IMR-90 (cell line): ENCODE data around the gene DSCAML1. TPM values are rescaled to one million over a fixed set of nuclear protein-coding genes. Genes with fewer than 3 reads are reported as not detected.

Experiments
- ATAC-seq: fragments of 200-7000 bp; cut with Tn5 transposase; 2 replicates; pipeline ENCODE4 v1.9.1; 2020; ENCODE audit warnings: low read depth, mild to moderate bottlenecking, moderate library complexity
- BruUV-seq: library from RNA; stranded (reverse); fragments of 400-500 nt; replicated peaks from 2 replicates; lab custom pipeline; 2021; lab: Mats Ljungman, UMichigan
- CTCF ChIA-PET: fragments of 300-600 bp; formaldehyde crosslinking; extraction: SDS; loops from one replicate; lab custom pipeline; 2021; ENCODE audit warnings: antibody characterized with exemption; lab: Yijun Ruan, JAX
- POLR2A ChIA-PET: fragments of 300-600 bp; sonication (Branson Sonifier 250); formaldehyde crosslinking; loops from one replicate; lab custom pipeline; 2022; ENCODE audit warnings: antibody characterized with exemption; ENCODE audit not compliant: unreplicated experiment; lab: Charles Lee
- DNase-seq: peaks from one replicate; pipeline ENCODE4 v3.0.0; 2013
- H2AFZ ChIP-seq: replicated peaks from 2 replicates; pipeline ENCODE3; 2013; ENCODE audit warnings: low read length, mild to moderate bottlenecking; ENCODE audit not compliant: poor library complexity
- H2AK5ac ChIP-seq: 2 replicates; pipeline ENCODE4 v1.6.1; 2013; ENCODE audit warnings: low read depth, low read length, inconsistent platforms
- H2AK9ac ChIP-seq: replicated peaks from 2 replicates; pipeline ENCODE3; 2013; ENCODE audit warnings: mild to moderate bottlenecking, low read depth, low read length, moderate library complexity; ENCODE audit not compliant: poor library complexity
- H2BK120ac ChIP-seq: 2 replicates; pipeline ENCODE4 v1.6.1; 2013; ENCODE audit warnings: low read depth, low read length, inconsistent platforms
- H2BK15ac ChIP-seq: 3 replicates; pipeline ENCODE4 v1.6.1; 2013; ENCODE audit warnings: low read depth, low read length, inconsistent platforms
- H2BK20ac ChIP-seq: 2 replicates; pipeline ENCODE4 v1.6.1; 2013; ENCODE audit warnings: low read depth, mild to moderate bottlenecking, inconsistent platforms, low read length, moderate library complexity
- H2BK5ac ChIP-seq: 2 replicates; pipeline ENCODE4 v1.6.1; 2013; ENCODE audit warnings: mild to moderate bottlenecking, low read depth, low read length, inconsistent platforms; ENCODE audit not compliant: poor library complexity, severe bottlenecking
- H3K14ac ChIP-seq: replicated peaks from 2 replicates; pipeline ENCODE4 v1.6.1; 2013; ENCODE audit warnings: low read depth, low read length, inconsistent platforms
- H3K18ac ChIP-seq: 2 replicates; pipeline ENCODE4 v1.6.1; 2013; ENCODE audit warnings: low read depth, low read length, control low read depth
- H3K23ac ChIP-seq: 2 replicates; pipeline ENCODE4 v1.6.1; 2013; ENCODE audit warnings: low read depth, low read length, inconsistent platforms
- H3K27ac ChIP-seq: 2 replicates; pipeline ENCODE4 v1.5.1; 2013; ENCODE audit warnings: mild to moderate bottlenecking, control low read depth, low read length; ENCODE audit not compliant: insufficient read depth
- H3K27me3 ChIP-seq: 2 replicates; pipeline ENCODE4 v1.6.1; 2013; ENCODE audit warnings: low read length; ENCODE audit not compliant: control insufficient read depth, insufficient read depth
- H3K36me3 ChIP-seq: 2 replicates; pipeline ENCODE4 v1.6.1; 2013; ENCODE audit warnings: low read length, mixed read lengths; ENCODE audit not compliant: control insufficient read depth, insufficient read depth
- H3K4ac ChIP-seq: 2 replicates; pipeline ENCODE4 v1.6.1; 2013; ENCODE audit warnings: low read depth, low read length, inconsistent platforms
- H3K4me1 ChIP-seq: 2 replicates; pipeline ENCODE4 v1.6.1; 2013; ENCODE audit warnings: low read length, mixed read lengths; ENCODE audit not compliant: control insufficient read depth, insufficient read depth
- H3K4me2 ChIP-seq: 2 replicates; pipeline ENCODE4 v1.6.1; 2013; ENCODE audit warnings: low read depth, mild to moderate bottlenecking, control low read depth, low read length, moderate library complexity
- H3K4me3 ChIP-seq: 2 replicates; pipeline ENCODE4 v1.5.1; 2013; ENCODE audit warnings: low read depth, mild to moderate bottlenecking, control low read depth, low read length, moderate library complexity; ENCODE audit not compliant: insufficient read depth
- H3K56ac ChIP-seq: 2 replicates; pipeline ENCODE4 v1.6.1; 2013; ENCODE audit warnings: low read length, inconsistent platforms; ENCODE audit not compliant: insufficient read depth; ENCODE audit errors: extremely low read depth
- H3K79me1 ChIP-seq, 2 experiments: 2 replicates each; pipeline ENCODE4 v1.6.1; 2013; ENCODE audit warnings: low read length in 2 of 2, inconsistent platforms in 1 of 2, low read depth in 1 of 2
- H3K9ac ChIP-seq: 2 replicates; pipeline ENCODE4 v1.6.1; 2013; ENCODE audit warnings: low read depth, low read length, control low read depth
- H3K9me1 ChIP-seq: 2 replicates; pipeline ENCODE4 v1.6.1; 2013; ENCODE audit warnings: low read length, inconsistent platforms; ENCODE audit not compliant: insufficient read depth
- H3K9me3 ChIP-seq: 2 replicates; pipeline ENCODE4 v1.6.1; 2013; ENCODE audit warnings: low read length; ENCODE audit not compliant: control insufficient read depth, insufficient read depth
- H4K20me1 ChIP-seq: 2 replicates; pipeline ENCODE4 v1.6.1; 2013; ENCODE audit warnings: low read length, inconsistent platforms; ENCODE audit not compliant: insufficient read depth
- H4K5ac ChIP-seq: 2 replicates; pipeline ENCODE4 v1.6.1; 2013; ENCODE audit warnings: mild to moderate bottlenecking, low read depth, low read length, control low read depth
- H4K8ac ChIP-seq, 2 experiments: 2 replicates each; pipeline ENCODE4 v1.6.1; 2013; ENCODE audit warnings: low read depth in 2 of 2, low read length in 2 of 2, control low read depth in 1 of 2, inconsistent platforms in 1 of 2
- H4K91ac ChIP-seq: 2 replicates; pipeline ENCODE4 v1.6.1; 2013; ENCODE audit warnings: low read depth, low read length, inconsistent platforms; ENCODE audit not compliant: insufficient read depth
- CEBPB ChIP-seq: IDR thresholded peaks from 2 replicates; pipeline ENCODE4 v1.6.1; 2012; ENCODE audit warnings: low read depth, low read length, improper control_type of control experiment
- FOS ChIP-seq: fragments of 150-350 bp; IDR thresholded peaks from 2 replicates; pipeline ENCODE4 v1.6.1; 2016; ENCODE audit warnings: low read depth, low read length
- WGBS, 2 experiments: methylation state at CpG; one replicate each; pipeline versions ENCODE4 v1.1.5 to v1.1.7; 2013; ENCODE audit warnings: missing lambda C conversion rate in 2 of 2; ENCODE audit not compliant: insufficient read length in 1 of 2; ENCODE audit errors: extremely low coverage in 2 of 2; 5-methylcytosine and 5-hydroxymethylcytosine counted together
- dilution Hi-C: fragments of 300-500 bp; cut with HindIII; formaldehyde crosslinking; loops from one replicate; pipeline ENCODE4 v1.14.3; 2018; ENCODE audit warnings: low sequenced_read_pairs; ENCODE audit not compliant: unreplicated experiment
- in situ Hi-C: fragments of 300-500 bp; cut with MboI; formaldehyde crosslinking; loops from 3 replicates; pipeline ENCODE4 v1.14.3; 2019; ENCODE audit warnings: low sequenced_read_pairs, inconsistent platforms, mixed read lengths
- intact Hi-C: fragments of 100-400 bp; cut with micrococcal nuclease; formaldehyde crosslinking; loops from 2 replicates; pipeline ENCODE4 v1.10.0; 2022
- polyA plus RNA-seq, 3 experiments: library from polyadenylated mRNA; depleted of rRNA; stranded (reverse); fragments of >200 nt; gene quantifications; 2 replicates each; pipeline ENCODE4 v1.2.3, GENCODE V29; 2012; ENCODE audit warnings: low replicate concordance in 1 of 3
- total RNA-seq: library from RNA; depleted of rRNA; stranded (reverse); fragments of >200 nt; gene quantifications from 2 replicates; pipeline ENCODE4 v1.2.3, GENCODE V29; 2012

Gene DSCAML1
- total and polyA plus RNA-seq, 2 of the 4 experiments (the other 2 are of a cell fraction), result not detected

DNA sequence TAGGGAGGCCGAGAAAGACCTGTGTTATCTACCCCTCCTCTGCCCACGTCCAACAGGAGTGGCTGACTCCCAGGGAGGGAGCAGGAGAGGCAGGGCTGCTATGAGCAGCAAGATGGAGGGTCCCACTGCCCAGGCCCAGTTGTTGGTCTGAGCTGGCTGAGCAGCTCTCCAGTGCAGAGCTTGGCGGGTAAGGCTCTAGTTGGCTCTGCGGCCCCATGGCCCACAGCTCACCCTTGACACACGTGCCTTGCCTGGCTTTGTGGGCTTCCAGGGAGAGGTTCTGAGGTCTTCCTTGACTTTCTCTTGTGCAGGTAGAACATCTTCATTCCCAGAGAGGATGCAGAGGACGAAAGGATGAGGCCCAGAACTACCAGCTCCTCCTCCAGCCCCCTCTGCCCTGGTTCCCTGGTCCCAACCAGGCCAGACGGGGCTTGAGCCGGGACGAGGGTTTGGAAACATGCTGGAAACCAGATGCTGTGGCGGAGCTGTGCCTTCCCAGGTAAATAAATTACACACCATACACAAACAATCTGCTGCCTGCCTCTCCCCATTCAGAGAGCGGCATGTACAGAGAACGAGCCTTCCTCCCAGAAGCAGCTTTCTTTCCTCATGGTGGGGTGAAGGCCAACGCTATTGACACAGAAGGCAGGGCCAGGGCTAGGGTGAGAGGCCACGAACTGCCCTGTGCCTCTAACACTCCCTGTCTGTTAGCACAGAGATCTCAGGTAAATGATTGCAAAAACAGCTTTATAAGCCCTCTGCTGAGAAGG is 48.1 kb downstream of the DSCAML1 start:
- Histone ChIP-seq H3K27ac (no peak overlapping the region), H4K91ac (no peak overlapping the region), H2BK120ac (no peak overlapping the region), H3K4ac (no peak overlapping the region), H3K79me1 (no peaks in the 10 kb centered on the region), H3K9me3 (no peaks in the 10 kb centered on the region), H2BK5ac (no peak overlapping the region), H3K36me3 (no peaks in the 10 kb centered on the region), H4K5ac (no peak overlapping the region), H2BK20ac (no peak overlapping the region), H4K20me1 (no peaks in the 10 kb centered on the region), H4K8ac (no peak overlapping the region), H3K18ac (no peak overlapping the region), H3K23ac (no peak overlapping the region), H3K14ac (no peak overlapping the region), H3K27me3 (peaks cover 4% of the 10 kb centered on the region; the same call in 1 of the 2 replicates), H3K56ac (no peak overlapping the region), H2AFZ (peak overlapping the region; percentile 21), H3K9ac (no peak overlapping the region), H2AK9ac (no peak overlapping the region), H3K4me3 (no peak overlapping the region), H3K4me2 (no peak overlapping the region), H3K4me1 (no peaks in the 10 kb centered on the region), H2BK15ac (no peak overlapping the region), H2AK5ac (no peak overlapping the region), H3K9me1 (no peaks in the 10 kb centered on the region)
- in situ Hi-C loops (no loop called here), dilution Hi-C loops (no loop called here), intact Hi-C loops (no loop called here)
- TF ChIP-seq FOS, result no peak
- TF ChIP-seq CEBPB, result no peak
- no TSS peak for BruUV-seq
- no CpG with 5 or more reads among the region's 14 CpGs for WGBS, 2 experiments
- ChIA-PET POLR2A (no interaction called here), CTCF (no interaction called here)
- DNase-seq, result no peak
- no peak for ATAC-seq
